Measurements from ENCODE around the gene MAN2B1.
A peak's percentile ranks its signal among the peaks of the same experiment; 100 is the strongest.

- TF ChIP-seq CTCF (conservative IDR thresholded peaks at IDR 0.05 in 1 of 2, IDR thresholded peaks at IDR 0.05 in 1 of 2; ENCODE audit: low read depth in 1 of 2, low read length in 2 of 2) (peak; percentile 62 to 79), EZH2 (IDR thresholded peaks at IDR 0.05; ENCODE audit: low read length, missing control alignments) (no peak)
Measured at GRCh38 chr19:12639901-12640613, 26.5 kb downstream of the MAN2B1 start.

All from fibroblast of lung (primary cell).